SU-DHL-6 (cell line): ENCODE data around the gene ASB11.

Source experiments
- EZH2phosphoT487 ChIP-seq: fragments of 200-600 bp; sonication (generic), shearing (Covaris generic); conservative IDR thresholded peaks from 2 replicates; pipeline ENCODE4 v1.6.1; 2018; ENCODE audit warnings: mild to moderate bottlenecking, antibody characterized with exemption, low read length, moderate library complexity, mixed read lengths
- TF ChIP-seq, protein P1 (sequence below): fragments of 200-600 bp; sonication (generic); IDR thresholded peaks from one replicate; pipeline ENCODE4 v1.5.1; 2017; ENCODE audit warnings: antibody characterized with exemption, mild to moderate bottlenecking, low read length, moderate library complexity; ENCODE audit not compliant: insufficient read depth, poor library complexity, severe bottlenecking

DNA sequence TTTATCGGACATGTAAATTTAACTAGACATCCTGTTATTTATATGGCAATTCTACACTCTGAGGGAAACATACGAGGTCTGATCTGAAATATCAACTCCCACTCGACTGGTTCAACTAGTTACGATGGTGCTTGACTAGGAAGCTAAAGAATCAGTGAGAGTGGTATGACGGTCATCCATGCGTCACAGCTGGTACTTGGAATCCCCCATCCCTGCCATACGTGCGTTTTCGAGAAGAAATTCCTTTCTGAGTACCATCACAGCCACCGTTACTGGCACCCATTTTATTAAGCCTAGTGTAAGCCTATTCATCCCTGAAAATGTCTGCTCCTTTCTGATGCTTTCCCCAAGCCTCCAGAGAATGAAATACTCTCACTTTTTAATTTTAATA, 20.6 kb upstream of the ASB11 start:
- TF ChIP-seq, protein P1, sequence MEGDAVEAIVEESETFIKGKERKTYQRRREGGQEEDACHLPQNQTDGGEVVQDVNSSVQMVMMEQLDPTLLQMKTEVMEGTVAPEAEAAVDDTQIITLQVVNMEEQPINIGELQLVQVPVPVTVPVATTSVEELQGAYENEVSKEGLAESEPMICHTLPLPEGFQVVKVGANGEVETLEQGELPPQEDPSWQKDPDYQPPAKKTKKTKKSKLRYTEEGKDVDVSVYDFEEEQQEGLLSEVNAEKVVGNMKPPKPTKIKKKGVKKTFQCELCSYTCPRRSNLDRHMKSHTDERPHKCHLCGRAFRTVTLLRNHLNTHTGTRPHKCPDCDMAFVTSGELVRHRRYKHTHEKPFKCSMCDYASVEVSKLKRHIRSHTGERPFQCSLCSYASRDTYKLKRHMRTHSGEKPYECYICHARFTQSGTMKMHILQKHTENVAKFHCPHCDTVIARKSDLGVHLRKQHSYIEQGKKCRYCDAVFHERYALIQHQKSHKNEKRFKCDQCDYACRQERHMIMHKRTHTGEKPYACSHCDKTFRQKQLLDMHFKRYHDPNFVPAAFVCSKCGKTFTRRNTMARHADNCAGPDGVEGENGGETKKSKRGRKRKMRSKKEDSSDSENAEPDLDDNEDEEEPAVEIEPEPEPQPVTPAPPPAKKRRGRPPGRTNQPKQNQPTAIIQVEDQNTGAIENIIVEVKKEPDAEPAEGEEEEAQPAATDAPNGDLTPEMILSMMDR = no peak
- no peak for TF ChIP-seq EZH2phosphoT487
